K562 (cell line): ENCODE measurements around the gene HMX1. TPM values are rescaled to one million over a fixed set of nuclear protein-coding genes. Genes with fewer than 3 reads are reported as not detected.

ENCODE experiments used
- ATAC-seq: fragments of 200-7000 bp; cut with Tn5 transposase; 3 replicates; pipeline ENCODE4 v1.9.1; 2020; ENCODE audit warnings: moderate library complexity
- BruUV-seq: library from RNA; stranded (reverse); fragments of 400-500 nt; replicated peaks from 2 replicates; lab custom pipeline; 2021; lab: Mats Ljungman, UMichigan
- CTCF ChIA-PET: fragments of 300-600 bp; formaldehyde crosslinking; extraction: SDS; loops from one replicate; lab custom pipeline; 2021; ENCODE audit warnings: low intra/inter-chr PET ratio; lab: Yijun Ruan, JAX
- POLR2A ChIA-PET: fragments of 300-600, 350-650 bp; sonication (Branson Sonifier 250); formaldehyde crosslinking; extraction: SDS; loops from one replicate; lab custom pipeline; 2021; ENCODE audit warnings: antibody characterized with exemption, inconsistent platforms; lab: Yijun Ruan, JAX
- DNase-seq, 4 experiments: peaks; one replicate each; pipeline versions ENCODE4 v3.0.0 to v3.0.0-alpha.2; 2011 to 2018; ENCODE audit warnings: low spot score in 3 of 4, mixed read lengths in 3 of 4; ENCODE audit errors: extremely low read depth in 1 of 4
- FAIRE-seq: peaks from 2 replicates; lab custom pipeline; 2011; peaks lifted over from hg19 to GRCh38; lab: Jason Lieb, UNC
- H2AFZ ChIP-seq: 2 replicates; pipeline ENCODE4 v1.6.0; 2011; ENCODE audit warnings: low read depth, low read length, control low read depth, inconsistent platforms
- H3K27ac ChIP-seq: fragments of 200-600 bp; 3 replicates; pipeline ENCODE4 v1.8.0; 2011; ENCODE audit warnings: low read depth, mild to moderate bottlenecking, control low read depth, inconsistent platforms, low read length, moderate library complexity, mixed read lengths; ENCODE audit errors: extremely low read depth
- H3K27me3 ChIP-seq, 2 experiments: fragments of 300-600 bp in 1 of 2; 2 replicates in 1 of 2; 3 replicates in 1 of 2; pipeline versions ENCODE4 v1.6.0 to v1.8.0; 2011; ENCODE audit warnings: inconsistent platforms in 2 of 2, low read length in 2 of 2, mild to moderate bottlenecking in 1 of 2, mixed read lengths in 1 of 2, moderate library complexity in 1 of 2; ENCODE audit not compliant: control insufficient read depth in 2 of 2, insufficient read depth in 2 of 2
- H3K36me3 ChIP-seq: fragments of 300-600 bp; 3 replicates; pipeline ENCODE4 v1.8.0; 2011; ENCODE audit warnings: mild to moderate bottlenecking, low read length, inconsistent platforms; ENCODE audit not compliant: control insufficient read depth, insufficient read depth
- H3K4me1 ChIP-seq, 2 experiments: fragments of 200-600 bp in 1 of 2; replicated peaks in 1 of 2; 2 replicates in 1 of 2; 3 replicates in 1 of 2; pipeline versions ENCODE4 v1.5.1 to v1.8.0; 2011; ENCODE audit warnings: inconsistent platforms in 2 of 2, low read length in 2 of 2, mild to moderate bottlenecking in 1 of 2, mixed read lengths in 1 of 2, moderate library complexity in 1 of 2; ENCODE audit not compliant: control insufficient read depth in 2 of 2, insufficient read depth in 2 of 2
- H3K4me2 ChIP-seq: 2 replicates; pipeline ENCODE4 v1.6.1; 2011; ENCODE audit warnings: low read length, control low read depth, inconsistent platforms, mixed read lengths; ENCODE audit not compliant: insufficient read depth
- H3K4me3 ChIP-seq: fragments of 200-600 bp; sonication (generic), shearing (Covaris generic); 2 replicates; pipeline ENCODE4 v1.5.1; 2016; ENCODE audit warnings: control low read depth, inconsistent platforms
- H3K79me2 ChIP-seq: fragments of 200-600 bp; 3 replicates; pipeline ENCODE4 v1.8.0; 2011; ENCODE audit warnings: low read length, inconsistent platforms; ENCODE audit not compliant: control insufficient read depth, insufficient read depth
- H3K9ac ChIP-seq, 2 experiments: 2 replicates each; pipeline versions ENCODE4 v1.6.0 to v1.6.1; 2011; ENCODE audit warnings: low read depth in 2 of 2, low read length in 2 of 2, control low read depth in 1 of 2, inconsistent platforms in 1 of 2, mild to moderate bottlenecking in 1 of 2, mixed read lengths in 1 of 2; ENCODE audit not compliant: insufficient read depth in 1 of 2
- H3K9me1 ChIP-seq: one replicate; pipeline ENCODE4 v1.6.0; 2011; ENCODE audit warnings: inconsistent platforms, mild to moderate bottlenecking, low read length, moderate library complexity; ENCODE audit not compliant: control insufficient read depth, insufficient read depth
- H3K9me3 ChIP-seq: replicated peaks from 2 replicates; pipeline ENCODE4 v1.5.1; 2011; ENCODE audit warnings: low read depth, low read length, inconsistent platforms; ENCODE audit not compliant: control insufficient read depth, insufficient read depth
- H4K20me1 ChIP-seq: replicated peaks from 2 replicates; pipeline ENCODE4 v1.6.1; 2011; ENCODE audit warnings: low read length, inconsistent platforms, mixed read lengths; ENCODE audit not compliant: control insufficient read depth, insufficient read depth
- FOXP1 ChIP-seq: sonication (generic); formaldehyde crosslinking; IDR thresholded peaks from 2 replicates; pipeline ENCODE4 v1.8.0; 2022; ENCODE audit warnings: mild to moderate bottlenecking, missing genetic modification reagents
- JUNB ChIP-seq: fragments of 450-650 bp; formaldehyde crosslinking; conservative IDR thresholded peaks from 2 replicates; pipeline ENCODE4 v1.4.0; 2020; ENCODE audit warnings: mild to moderate bottlenecking
- NCOR1 ChIP-seq: fragments of 450-650 bp; IDR thresholded peaks from 2 replicates; pipeline ENCODE4 v1.6.1; 2016; ENCODE audit warnings: mild to moderate bottlenecking, moderate library complexity
- NFRKB ChIP-seq: fragments of 450-650 bp; IDR thresholded peaks from 2 replicates; pipeline ENCODE4 v1.6.1; 2016; ENCODE audit warnings: low read depth
- PML ChIP-seq: IDR thresholded peaks from 2 replicates; pipeline ENCODE4 v1.6.1; 2012; ENCODE audit warnings: low read length, inconsistent platforms
- PYGO2 ChIP-seq: fragments of 450-650 bp; IDR thresholded peaks from 2 replicates; pipeline ENCODE4 v1.6.1; 2016; ENCODE audit warnings: mild to moderate bottlenecking, missing genetic modification characterization, moderate library complexity, missing compliant biosample characterization
- TAF15 ChIP-seq: fragments of 200-400 bp; formaldehyde crosslinking; IDR thresholded peaks from 2 replicates; pipeline ENCODE4 v1.6.1; 2017; ENCODE audit warnings: mild to moderate bottlenecking, low read depth, low read length, moderate library complexity
- ZEB2 ChIP-seq: fragments of 450-650 bp; IDR thresholded peaks from 2 replicates; pipeline ENCODE4 v1.6.1; 2016
- ZNF311 ChIP-seq: fragments of 250-450 bp; sonication (Bioruptor Pico); IDR thresholded peaks from 2 replicates; pipeline ENCODE4 v1.4.0; 2020; ENCODE audit warnings: mild to moderate bottlenecking, moderate library complexity
- ZNF764 ChIP-seq: fragments of 250-450 bp; sonication (Bioruptor Pico); IDR thresholded peaks from 2 replicates; pipeline ENCODE4 v1.4.0; 2020; ENCODE audit warnings: low read depth, mild to moderate bottlenecking, moderate library complexity
- WGBS: fragments of 100-300 bp; shearing (Covaris generic); methylation state at CpG from one replicate; pipeline ENCODE4 v1.1.6; 2016; ENCODE audit warnings: low coverage, mixed read lengths; ENCODE audit not compliant: insufficient coverage; ENCODE audit errors: missing lambda C conversion rate; 5-methylcytosine and 5-hydroxymethylcytosine counted together
- in situ Hi-C: fragments of 300-500 bp; cut with MboI; formaldehyde crosslinking; loops from 4 replicates; pipeline ENCODE4 v1.15.0; 2018; ENCODE audit warnings: inconsistent platforms, mixed read lengths
- intact Hi-C: fragments of 100-400 bp; cut with micrococcal nuclease; formaldehyde crosslinking; loops from 2 replicates; pipeline ENCODE4 v1.14.2; 2022
- polyA plus RNA-seq, 8 experiments: library from polyadenylated mRNA; depleted of rRNA in 4 of 8; stranded (reverse) in 5 of 8; unstranded in 3 of 8; fragments of >200 nt; fragmentation: Nextera tagmentation in 2 of 8; fragmentation: Illumina TruSeq in 1 of 8; extraction: Ambion mirVana in 2 of 8; extraction: Trizol in 1 of 8; gene quantifications; 2 replicates each; pipeline versions ENCODE4 v1.2.1 to v1.2.3, GENCODE V29; 2011 to 2014; ENCODE audit warnings: inconsistent platforms in 1 of 8, missing spikeins in 1 of 8
- total RNA-seq, 7 experiments: library from RNA; depleted of rRNA in 6 of 7; stranded (reverse); fragments of >200 nt in 6 of 7; fragmentation: Illumina TruSeq in 2 of 7; extraction: Trizol in 2 of 7; gene quantifications; 2 replicates each; pipeline versions ENCODE4 v1.2.1 to v1.2.3, GENCODE V29; 2011 to 2021; ENCODE audit warnings: low replicate concordance in 1 of 7
- TF ChIP-seq, protein P1 (sequence below): IDR thresholded peaks from 3 replicates; pipeline ENCODE4 v1.6.1; 2011; ENCODE audit warnings: borderline replicate concordance, mild to moderate bottlenecking; ENCODE audit not compliant: insufficient read length, insufficient read depth
- TF ChIP-seq, protein P2 (sequence below): fragments of 450-650 bp; IDR thresholded peaks from 2 replicates; pipeline ENCODE4 v1.7.0; 2016; ENCODE audit warnings: borderline replicate concordance

HMX1 gene
- total and polyA plus RNA-seq, 9 of the 15 experiments (the other 6 are each of a cell fraction or from before 2014, with no cell fraction given), result not detected

DNA sequence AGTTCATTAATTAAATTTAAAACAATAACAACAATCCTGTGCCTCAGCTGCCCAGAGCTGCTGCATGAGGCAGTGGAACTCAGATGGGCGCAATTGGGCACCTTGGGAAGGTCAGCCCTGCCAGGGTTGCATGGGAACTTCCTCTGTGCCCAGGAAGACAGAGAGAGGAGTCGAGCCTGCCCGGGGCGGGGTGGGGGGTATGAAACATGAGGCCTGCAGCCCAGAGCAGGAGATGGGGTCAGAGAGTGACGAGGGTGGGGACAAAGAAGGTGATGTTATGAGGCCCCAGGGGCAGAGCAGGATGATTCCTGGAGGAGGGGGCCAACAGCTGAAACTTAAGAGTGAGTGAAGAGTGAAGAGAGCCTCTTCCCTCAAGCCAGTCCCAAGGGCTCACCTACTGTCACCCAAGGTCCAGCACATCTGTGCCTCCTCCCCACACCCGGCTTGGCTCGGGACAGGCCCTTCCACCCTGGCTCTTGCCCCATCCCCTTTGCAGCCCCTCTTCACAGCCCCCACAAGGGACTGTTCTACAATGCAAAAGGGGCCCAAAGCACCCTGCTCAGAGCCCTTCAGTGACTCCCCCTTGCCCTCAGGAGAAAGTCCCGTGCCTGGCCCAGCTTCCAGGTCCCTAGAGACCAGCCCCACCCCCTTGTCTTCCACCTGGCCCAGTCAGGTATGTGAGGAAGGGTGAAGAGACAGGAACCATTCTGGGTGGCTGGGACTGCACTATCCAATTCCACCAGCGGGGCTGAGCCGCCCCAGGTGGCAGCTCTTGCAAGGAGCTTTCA lies 31.4 kb downstream of the HMX1 start:
- no peak overlapping the region for H3K4me3 ChIP-seq
- H3K4me2 ChIP-seq, result no peak overlapping the region
- H4K20me1 ChIP-seq, result no peaks in the 10 kb centered on the region; the same call in none of the 2 replicates
- no peak overlapping the region for H3K27ac ChIP-seq
- no TSS peak for BruUV-seq
- no peak for TF ChIP-seq ZNF764 (CRISPR knock-in tag)
- no peak for TF ChIP-seq FOXP1 (CRISPR knock-in tag)
- TF ChIP-seq, protein P1, sequence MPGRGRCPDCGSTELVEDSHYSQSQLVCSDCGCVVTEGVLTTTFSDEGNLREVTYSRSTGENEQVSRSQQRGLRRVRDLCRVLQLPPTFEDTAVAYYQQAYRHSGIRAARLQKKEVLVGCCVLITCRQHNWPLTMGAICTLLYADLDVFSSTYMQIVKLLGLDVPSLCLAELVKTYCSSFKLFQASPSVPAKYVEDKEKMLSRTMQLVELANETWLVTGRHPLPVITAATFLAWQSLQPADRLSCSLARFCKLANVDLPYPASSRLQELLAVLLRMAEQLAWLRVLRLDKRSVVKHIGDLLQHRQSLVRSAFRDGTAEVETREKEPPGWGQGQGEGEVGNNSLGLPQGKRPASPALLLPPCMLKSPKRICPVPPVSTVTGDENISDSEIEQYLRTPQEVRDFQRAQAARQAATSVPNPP, result no peak
- TF ChIP-seq JUNB (CRISPR knock-in tag), result no peak
- no peak for TF ChIP-seq NCOR1
- no peak for TF ChIP-seq PYGO2 (tag)
- no peak for TF ChIP-seq NFRKB
- TF ChIP-seq ZEB2, result no peak
- no peak for TF ChIP-seq PML
- TF ChIP-seq ZNF311 (CRISPR knock-in tag), result no peak
- TF ChIP-seq, protein P2, sequence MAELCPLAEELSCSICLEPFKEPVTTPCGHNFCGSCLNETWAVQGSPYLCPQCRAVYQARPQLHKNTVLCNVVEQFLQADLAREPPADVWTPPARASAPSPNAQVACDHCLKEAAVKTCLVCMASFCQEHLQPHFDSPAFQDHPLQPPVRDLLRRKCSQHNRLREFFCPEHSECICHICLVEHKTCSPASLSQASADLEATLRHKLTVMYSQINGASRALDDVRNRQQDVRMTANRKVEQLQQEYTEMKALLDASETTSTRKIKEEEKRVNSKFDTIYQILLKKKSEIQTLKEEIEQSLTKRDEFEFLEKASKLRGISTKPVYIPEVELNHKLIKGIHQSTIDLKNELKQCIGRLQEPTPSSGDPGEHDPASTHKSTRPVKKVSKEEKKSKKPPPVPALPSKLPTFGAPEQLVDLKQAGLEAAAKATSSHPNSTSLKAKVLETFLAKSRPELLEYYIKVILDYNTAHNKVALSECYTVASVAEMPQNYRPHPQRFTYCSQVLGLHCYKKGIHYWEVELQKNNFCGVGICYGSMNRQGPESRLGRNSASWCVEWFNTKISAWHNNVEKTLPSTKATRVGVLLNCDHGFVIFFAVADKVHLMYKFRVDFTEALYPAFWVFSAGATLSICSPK, result no peak
- no peak for TF ChIP-seq TAF15
- ATAC-seq (no peak), FAIRE-seq (no peak), DNase-seq (no peak)
- ChIA-PET CTCF (no interaction called here), POLR2A (interaction anchor here (1.1 kb wide), 1 partner anchor 13 kb away, joined by 6 read pairs; no protein-coding TSS in a partner anchor)
- H3K9ac ChIP-seq, result no peak overlapping the region
- H3K27me3 ChIP-seq, result peaks cover 8 to 36% of the 10 kb centered on the region in 2 experiments; a peak in 3 of 5 replicates
- no peaks in the 10 kb centered on the region for H3K9me1 ChIP-seq
- WGBS, result 0% methylated on average over 9 of the region's 10 CpGs
- H3K36me3 ChIP-seq, result no peaks in the 10 kb centered on the region
- H3K79me2 ChIP-seq, result no peaks in the 10 kb centered on the region
- intact Hi-C loops, result no loop called here
- H2AFZ ChIP-seq, result no peak overlapping the region
- in situ Hi-C loops, result no loop called here
- no peaks in the 10 kb centered on the region; the same call in 1 of the 2 replicates for H3K9me3 ChIP-seq
- H3K4me1 ChIP-seq, result no peaks in the 10 kb centered on the region
